Keratinocyte (primary cell): Measurements from ENCODE around the gene MC3R. TPM values are rescaled to one million over a fixed set of nuclear protein-coding genes. Genes with fewer than 3 reads are reported as not detected.

ENCODE experiments used
- DNase-seq: peaks from one replicate; pipeline ENCODE4 v3.0.0-alpha.2; 2011; ENCODE audit warnings: low read depth, missing footprints, low spot score
- FAIRE-seq: peaks from 2 replicates; lab custom pipeline; 2011; peaks lifted over from hg19 to GRCh38; lab: Jason Lieb, UNC
- H2AFZ ChIP-seq: 2 replicates; pipeline ENCODE4 v1.6.0; 2012; ENCODE audit warnings: low read length, control low read depth, inconsistent platforms; ENCODE audit not compliant: control insufficient read depth
- H3K27ac ChIP-seq: 2 replicates; pipeline ENCODE4 v1.5.1; 2011; ENCODE audit warnings: low read length; ENCODE audit not compliant: control insufficient read depth, insufficient read depth
- H3K27me3 ChIP-seq: 3 replicates; pipeline ENCODE4 v1.6.0; 2011; ENCODE audit warnings: low read length; ENCODE audit not compliant: control insufficient read depth, insufficient read depth; ENCODE audit errors: extremely low read depth
- H3K36me3 ChIP-seq, 2 experiments: 2 replicates in 1 of 2; 3 replicates in 1 of 2; pipeline ENCODE4 v1.5.1; 2011; ENCODE audit warnings: low read length in 2 of 2, mild to moderate bottlenecking in 1 of 2; ENCODE audit not compliant: control insufficient read depth in 2 of 2, insufficient read depth in 2 of 2; ENCODE audit errors: extremely low read depth in 1 of 2
- H3K4me1 ChIP-seq: 3 replicates; pipeline ENCODE4 v1.5.1; 2011; ENCODE audit warnings: low read length; ENCODE audit not compliant: control insufficient read depth, insufficient read depth; ENCODE audit errors: extremely low read depth
- H3K4me2 ChIP-seq: 3 replicates; pipeline ENCODE4 v1.6.0; 2011; ENCODE audit warnings: low read depth, low read length; ENCODE audit not compliant: control insufficient read depth, insufficient read depth; ENCODE audit errors: extremely low read depth
- H3K4me3 ChIP-seq, 3 experiments: fragments of 200-600 bp in 1 of 3; sonication (generic) in 1 of 3; 2 replicates in 2 of 3; 3 replicates in 1 of 3; pipeline ENCODE4 v1.5.1; 2011 to 2016; ENCODE audit warnings: low read length in 3 of 3, mild to moderate bottlenecking in 3 of 3, control low read depth in 2 of 3, inconsistent platforms in 1 of 3, low read depth in 1 of 3, mixed read lengths in 1 of 3, mixed run types in 1 of 3, moderate library complexity in 1 of 3; ENCODE audit not compliant: control insufficient read depth in 2 of 3, insufficient read depth in 2 of 3; ENCODE audit errors: extremely low read depth in 1 of 3
- H3K79me2 ChIP-seq: 2 replicates; pipeline ENCODE4 v1.6.0; 2012; ENCODE audit warnings: low read length; ENCODE audit not compliant: control insufficient read depth, insufficient read depth
- H3K9ac ChIP-seq: 3 replicates; pipeline ENCODE4 v1.6.0; 2011; ENCODE audit warnings: low read length; ENCODE audit not compliant: control insufficient read depth, insufficient read depth; ENCODE audit errors: extremely low read depth
- H3K9me1 ChIP-seq: 3 replicates; pipeline ENCODE4 v1.6.0; 2011; ENCODE audit warnings: low read length; ENCODE audit not compliant: control insufficient read depth, insufficient read depth; ENCODE audit errors: extremely low read depth
- H3K9me3 ChIP-seq: 2 replicates; pipeline ENCODE4 v1.5.1; 2012; ENCODE audit warnings: low read depth, low read length; ENCODE audit not compliant: control insufficient read depth
- H4K20me1 ChIP-seq: 3 replicates; pipeline ENCODE4 v1.6.0; 2011; ENCODE audit warnings: low read length; ENCODE audit not compliant: control insufficient read depth, insufficient read depth; ENCODE audit errors: extremely low read depth
- CTCF ChIP-seq, 3 experiments: IDR thresholded peaks in 1 of 3; conservative IDR thresholded peaks in 1 of 3; optimal IDR thresholded peaks in 1 of 3; 2 replicates in 2 of 3; 3 replicates in 1 of 3; pipeline versions ENCODE3 to v1.5.1; 2011; ENCODE audit warnings: low read length in 3 of 3, mild to moderate bottlenecking in 3 of 3, moderate library complexity in 2 of 3, control low read depth in 1 of 3, inconsistent platforms in 1 of 3; ENCODE audit not compliant: insufficient read depth in 2 of 3; ENCODE audit errors: extremely low read depth in 1 of 3
- EZH2 ChIP-seq: IDR thresholded peaks from one replicate; pipeline ENCODE4 v1.6.1; 2012; ENCODE audit warnings: inconsistent platforms, mild to moderate bottlenecking, low read length, moderate library complexity
- dilution Hi-C: fragments of 300-500 bp; cut with MboI; formaldehyde crosslinking; loops from one replicate; pipeline ENCODE4 v1.7.0; 2020; ENCODE audit warnings: low sequenced_read_pairs; ENCODE audit not compliant: extremely low pct_ligation_motif_present
- polyA plus RNA-seq, 5 experiments: library from polyadenylated mRNA; depleted of rRNA in 3 of 5; stranded (reverse) in 3 of 5; stranded (forward) in 1 of 5; unstranded in 1 of 5; fragments of >200 nt; gene quantifications; 1 replicate in 1 of 5; 2 replicates in 3 of 5; 3 replicates in 1 of 5; pipeline versions ENCODE4 v1.2.1 to v1.2.3, GENCODE V29; 2011 to 2012; ENCODE audit warnings: missing spikeins in 2 of 5, low read depth in 1 of 5, low replicate concordance in 1 of 5

The MC3R gene
- polyA plus RNA-seq, 1 donor (not counting 4 experiments of a cell fraction or from before 2014, with no cell fraction given) = not detected

- Histone ChIP-seq H3K79me2 (no peaks in the 10 kb centered on the region), H4K20me1 (no peaks in the 10 kb centered on the region), H2AFZ (no peak overlapping the region), H3K4me3 (no peak overlapping the region), H3K36me3 (no peaks in the 10 kb centered on the region), H3K9me3 (peaks cover 3% of the 10 kb centered on the region), H3K4me2 (no peak overlapping the region), H3K27me3 (no peaks in the 10 kb centered on the region), H3K9me1 (no peaks in the 10 kb centered on the region), H3K4me1 (no peaks in the 10 kb centered on the region), H3K27ac (no peak overlapping the region), H3K9ac (no peak overlapping the region)
- DNase-seq (no peak), FAIRE-seq (no peak)
- dilution Hi-C loops = no loop called here
- TF ChIP-seq EZH2 = no peak
Observed at GRCh38 chr20:56205346-56205745, 43.2 kb upstream of the MC3R start.

GRCh38 chr20:56207656-56208055 is 40.9 kb upstream of the MC3R start:
- Histone ChIP-seq H3K36me3 (no peaks in the 10 kb centered on the region), H2AFZ (no peak overlapping the region), H3K4me3 (no peak overlapping the region), H4K20me1 (no peaks in the 10 kb centered on the region), H3K4me1 (no peaks in the 10 kb centered on the region), H3K9me3 (no peaks in the 10 kb centered on the region), H3K9me1 (no peaks in the 10 kb centered on the region), H3K9ac (no peak overlapping the region), H3K27me3 (no peaks in the 10 kb centered on the region), H3K4me2 (no peak overlapping the region), H3K79me2 (no peaks in the 10 kb centered on the region), H3K27ac (no peak overlapping the region)
- no peak for TF ChIP-seq CTCF (optimal IDR thresholded peaks at IDR 0.05 in 1 of 3, IDR thresholded peaks at IDR 0.05 in 1 of 3, conservative IDR thresholded peaks at IDR 0.05 in 1 of 3; ENCODE audit: extremely low read depth in 1 of 3, insufficient read depth in 2 of 3, low read length in 3 of 3)
- TF ChIP-seq EZH2 = no peak
- FAIRE-seq (no peak), DNase-seq (no peak)
- dilution Hi-C loops = no loop called here

GRCh38 chr20:56208121-56208520 is 40.4 kb upstream of the MC3R start:
- Histone ChIP-seq H3K27ac (no peak overlapping the region), H3K9ac (no peak overlapping the region), H3K9me3 (no peaks in the 10 kb centered on the region), H3K4me2 (no peak overlapping the region), H3K36me3 (no peaks in the 10 kb centered on the region), H2AFZ (no peak overlapping the region), H4K20me1 (no peaks in the 10 kb centered on the region), H3K4me3 (no peak overlapping the region), H3K79me2 (no peaks in the 10 kb centered on the region), H3K4me1 (no peaks in the 10 kb centered on the region), H3K27me3 (no peaks in the 10 kb centered on the region), H3K9me1 (no peaks in the 10 kb centered on the region)
- FAIRE-seq (no peak), DNase-seq (no peak)
- dilution Hi-C loops = no loop called here
- TF ChIP-seq CTCF (optimal IDR thresholded peaks at IDR 0.05 in 1 of 3, IDR thresholded peaks at IDR 0.05 in 1 of 3, conservative IDR thresholded peaks at IDR 0.05 in 1 of 3; ENCODE audit: extremely low read depth in 1 of 3, insufficient read depth in 2 of 3, low read length in 3 of 3) (no peak), EZH2 (no peak)
